HG02884 (cell line): ENCODE results near the gene UBTF.

Experiments used
- ATAC-seq: cut with Tn5 transposase; IDR thresholded peaks from one replicate; pipeline ENCODE4 v1.9.1; 2021; ENCODE audit warnings: mild to moderate bottlenecking, moderate library complexity; ENCODE audit not compliant: unreplicated experiment

The UBTF gene

GRCh38 chr17:44214230-44214494, 5.3 kb downstream of the UBTF start:
- no peak for ATAC-seq

DNA sequence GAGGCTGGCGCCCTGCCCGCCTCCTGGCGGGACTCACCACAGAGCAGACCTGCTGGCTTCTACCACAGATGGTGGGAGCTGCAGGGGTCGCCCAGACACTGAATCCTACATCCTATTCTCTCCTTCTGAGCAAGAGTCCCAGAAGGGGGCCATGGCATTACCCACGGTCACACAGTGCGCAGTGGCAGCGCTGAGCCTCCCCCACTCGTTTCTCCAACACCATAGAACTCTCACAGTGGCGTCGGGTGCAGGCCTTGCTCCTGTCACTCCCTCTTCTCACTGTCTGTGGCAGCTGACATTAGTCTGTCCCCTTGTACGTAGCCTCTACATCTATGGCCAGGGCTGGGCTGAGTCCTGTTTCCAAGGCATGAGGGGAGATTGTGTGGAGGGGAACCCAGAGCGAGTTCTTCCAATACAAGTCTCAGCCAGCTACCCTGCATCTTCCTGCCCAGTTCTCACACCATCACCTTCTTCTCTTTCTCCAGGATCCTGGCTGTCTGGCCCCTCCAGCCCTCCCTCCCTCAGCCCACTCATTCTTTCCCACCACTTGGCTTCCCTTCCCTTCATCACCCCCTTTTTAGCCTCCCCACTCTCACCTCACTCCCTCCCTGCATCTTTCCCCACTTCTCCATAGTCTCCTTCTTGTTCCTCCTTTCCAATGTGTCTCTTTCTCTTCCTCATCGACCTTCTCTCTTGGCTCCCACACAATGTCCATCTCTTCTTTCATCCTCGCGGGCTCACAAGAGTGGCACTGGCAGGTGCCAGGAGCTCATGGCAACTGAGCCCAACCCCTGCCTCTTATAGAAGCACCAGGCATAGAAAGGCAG, 5.9 kb downstream of the UBTF start:
- ATAC-seq: no peak

DNA sequence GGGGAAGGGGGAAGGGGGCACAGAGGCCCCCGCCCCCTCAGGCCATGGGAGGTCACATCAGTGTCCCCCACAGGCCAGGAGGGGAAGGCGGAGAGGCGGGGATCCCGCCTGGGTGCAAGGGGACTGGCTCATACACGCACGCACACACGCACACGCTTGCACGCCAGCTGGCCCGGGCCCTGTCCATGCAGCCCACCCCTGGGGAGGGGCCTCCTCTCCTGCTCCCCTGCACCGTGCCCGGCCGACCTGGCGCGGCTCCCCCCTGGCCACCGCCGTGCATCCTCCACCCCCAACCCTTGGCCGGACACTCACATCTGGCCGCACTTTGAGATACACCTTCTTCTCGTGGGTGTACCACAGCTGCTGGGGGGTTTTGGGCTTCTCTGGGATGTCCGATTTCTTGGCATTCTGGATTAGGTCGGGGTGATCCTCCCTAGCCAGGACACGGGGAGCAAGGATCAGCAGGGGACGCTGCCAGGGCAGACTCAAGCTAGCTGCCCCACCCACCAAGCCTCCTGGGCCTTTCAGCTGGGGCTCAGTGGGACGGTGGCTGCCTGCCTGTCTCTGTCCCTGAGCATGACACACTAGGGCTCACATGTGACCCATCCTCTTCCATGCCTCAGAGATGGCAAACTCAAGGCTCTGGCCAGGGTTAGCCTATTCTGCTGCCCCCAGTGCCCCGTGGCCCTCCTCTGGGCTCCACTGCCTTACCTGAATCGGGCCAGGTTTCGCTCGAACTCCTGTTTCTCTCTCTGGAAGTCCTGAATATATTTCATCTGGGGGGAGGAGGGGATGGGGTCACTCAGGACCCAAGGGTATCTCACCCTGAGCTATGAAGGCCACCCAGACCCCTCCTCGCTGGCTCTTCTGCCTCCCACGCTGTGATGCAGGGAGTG, 6.7 kb downstream of the UBTF start:
- ATAC-seq: no peak

GRCh38 chr17:44211281-44212265, 7.9 kb downstream of the UBTF start:
- ATAC-seq: no peak

GRCh38 chr17:44210342-44211192, 8.9 kb downstream of the UBTF start:
- peak; percentile 76 for ATAC-seq

- peak; percentile 26 for ATAC-seq
These were observed 9.6 kb downstream of the UBTF start for GRCh38 chr17:44209786-44210341.

- ATAC-seq: no peak
These were observed 11.7 kb downstream of the UBTF start for GRCh38 chr17:44207743-44208142.

DNA sequence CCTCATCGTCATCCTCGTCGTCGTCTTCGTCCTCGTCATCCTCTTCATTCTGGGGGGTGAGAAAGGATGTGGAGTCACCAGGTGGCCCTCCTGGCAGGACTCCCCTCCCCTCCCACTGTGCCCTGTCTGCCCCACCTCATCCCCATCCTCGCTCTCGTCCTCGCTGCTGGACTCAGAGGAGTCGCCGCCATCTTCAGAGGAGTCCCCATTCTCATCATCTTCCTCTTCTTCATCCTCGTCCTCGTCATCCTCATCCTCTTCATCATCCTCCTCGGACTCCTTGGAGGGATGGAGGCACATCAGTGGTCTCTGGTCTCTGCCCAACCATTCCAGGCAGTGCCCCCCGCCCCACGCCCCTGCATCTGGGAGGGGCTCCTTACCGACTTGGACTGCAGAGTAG, 12.2 kb downstream of the UBTF start:
- no peak for ATAC-seq

GRCh38 chr17:44206825-44207155, 12.7 kb downstream of the UBTF start:
- no peak for ATAC-seq

DNA sequence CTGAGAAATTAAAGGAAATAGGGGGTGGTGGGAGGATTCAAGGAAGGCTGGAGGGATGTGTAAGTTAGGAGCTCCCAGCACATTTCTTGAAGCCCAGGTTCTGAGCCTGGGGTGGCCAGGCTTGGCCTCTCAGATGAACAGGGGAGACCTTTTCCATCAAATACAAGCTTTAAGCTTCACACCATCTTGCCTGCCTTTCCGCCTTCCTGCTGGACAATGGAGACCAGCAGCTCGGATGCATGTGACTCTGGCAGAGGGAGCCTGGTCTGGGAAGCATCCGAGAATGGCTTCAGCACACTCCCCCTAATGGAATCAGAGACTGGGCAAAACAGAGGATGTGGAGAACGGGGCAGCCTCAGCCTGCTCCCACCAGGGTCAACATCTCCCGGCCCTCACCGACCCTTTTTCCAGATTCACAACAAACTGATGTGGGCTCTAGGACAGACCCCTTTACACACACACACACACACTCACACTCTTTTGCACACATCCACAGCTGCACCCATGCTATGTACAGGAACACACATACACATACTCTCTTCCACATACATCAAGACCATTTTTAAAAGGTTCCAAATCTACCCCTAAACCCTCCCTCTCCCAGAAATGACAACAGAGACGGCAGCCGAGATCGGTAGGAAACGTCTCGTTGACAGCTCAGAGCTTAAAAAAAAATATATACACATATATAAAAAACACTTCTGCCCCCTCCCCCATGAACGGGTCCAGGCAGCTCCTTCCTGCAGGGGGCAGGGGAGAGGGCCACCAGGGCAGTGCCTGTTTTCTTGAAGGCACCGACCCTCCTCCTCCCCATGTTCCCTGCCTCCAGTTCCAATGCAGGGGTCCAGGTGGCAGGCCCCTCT, 13.3 kb downstream of the UBTF start:
- ATAC-seq: no peak

DNA sequence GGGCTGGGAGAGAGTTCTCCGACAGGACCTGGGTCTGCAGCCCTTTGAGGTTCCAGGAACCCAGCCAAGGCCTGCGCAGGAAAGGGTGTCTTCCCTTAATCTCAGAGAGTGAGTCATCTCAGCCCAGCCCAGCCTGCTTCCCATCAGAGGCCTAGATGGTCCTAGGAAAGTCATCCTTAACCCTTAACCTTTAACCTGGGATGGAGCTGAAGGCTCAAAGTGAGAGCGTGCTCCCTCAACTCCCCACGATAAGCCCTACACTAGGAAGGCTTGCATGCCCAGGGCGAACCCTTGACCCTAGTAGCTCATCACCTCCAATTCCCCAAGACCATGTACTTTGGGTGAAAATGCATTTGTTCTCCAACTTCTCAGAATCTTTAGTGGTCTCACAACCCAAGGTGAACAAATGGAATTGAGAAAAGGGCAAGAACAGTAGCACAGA, 15.0 kb downstream of the UBTF start:
- no peak for ATAC-seq

- no peak for ATAC-seq
These were observed 15.6 kb downstream of the UBTF start for GRCh38 chr17:44203731-44204440.

GRCh38 chr17:44202756-44203155, 16.7 kb downstream of the UBTF start:
- no peak for ATAC-seq

- peak; percentile 3 for ATAC-seq
These were observed 18.9 kb downstream of the UBTF start for GRCh38 chr17:44200478-44201155.

DNA sequence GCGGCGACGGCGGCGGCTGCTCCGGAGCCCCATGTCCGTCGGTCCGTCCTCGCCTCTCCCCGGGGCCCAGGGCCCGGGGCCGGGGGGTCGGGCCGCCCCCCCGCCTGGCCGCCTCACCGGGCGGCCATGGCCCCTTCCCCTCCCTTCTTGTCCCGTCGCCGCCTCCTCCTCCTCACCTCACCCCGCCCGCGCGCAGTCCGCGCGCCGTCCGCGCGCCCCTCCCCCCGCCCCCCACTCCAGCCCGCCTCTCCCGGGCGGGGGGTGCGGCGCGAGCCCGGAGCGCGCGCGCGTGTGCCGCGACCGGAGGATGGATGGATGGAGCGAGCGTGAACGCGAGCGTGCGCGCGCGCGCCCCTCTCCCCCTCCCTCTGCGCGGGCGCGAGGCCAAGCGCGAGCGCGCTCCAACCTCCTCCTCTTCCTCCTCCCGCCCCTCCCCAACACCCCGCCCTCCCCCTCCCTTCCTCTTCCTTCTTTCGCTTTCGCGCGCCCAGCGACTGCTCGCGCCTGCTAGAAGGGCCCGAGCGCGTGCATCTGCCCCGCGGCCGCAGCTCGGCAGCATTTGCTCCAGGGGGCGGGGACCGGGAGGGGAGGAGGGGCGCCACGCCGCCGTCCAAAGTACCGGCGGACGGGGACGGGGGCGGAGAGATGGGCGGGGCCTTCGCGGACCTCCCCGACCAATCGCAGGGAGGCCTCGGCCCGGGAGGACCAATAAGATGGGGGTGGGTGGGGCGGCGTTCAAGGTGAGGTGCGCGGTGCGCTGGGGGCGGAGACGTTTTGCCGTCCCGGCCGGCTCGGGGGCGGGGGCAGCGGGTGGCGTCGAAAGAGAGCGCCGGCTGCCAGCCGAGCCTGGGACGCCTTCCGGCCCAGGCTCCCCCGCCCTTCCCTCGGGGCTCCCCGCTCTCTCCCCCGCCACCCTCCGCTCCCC, 19.7 kb downstream of the UBTF start, which contains the start of gene ATXN7L3:
Gene ATXN7L3, minus strand, starts transcription at position 332 of the 925 bp plus-strand sequence. CDS start 1,814 bp downstream, outside the sequence.
- ATAC-seq: peak; percentile 56

GRCh38 chr17:44198721-44199552, 20.5 kb downstream of the UBTF start:
- ATAC-seq: peak; percentile 2
